MM.1S (cell line): ENCODE data around the gene ENTPD6.

Experiments used
- DNase-seq: peaks from one replicate; pipeline ENCODE4 v3.0.0-alpha.2; 2015
- H2AFZ ChIP-seq: fragments of 300-600 bp; sonication (generic); 2 replicates; pipeline ENCODE4 v1.6.0; 2016; ENCODE audit warnings: antibody characterized with exemption, low read length
- H3F3A ChIP-seq: fragments of 300-600 bp; sonication (generic); 2 replicates; pipeline ENCODE4 v1.6.1; 2016; ENCODE audit warnings: mild to moderate bottlenecking, antibody characterized with exemption, low read length, moderate library complexity, mixed read lengths; ENCODE audit not compliant: insufficient read depth
- H3K27ac ChIP-seq: fragments of 300-600 bp; sonication (generic); 2 replicates; pipeline ENCODE4 v1.5.1; 2016; ENCODE audit warnings: mild to moderate bottlenecking, low read length
- H3K27me3 ChIP-seq: fragments of 300-600 bp; sonication (generic); replicated peaks from 2 replicates; pipeline ENCODE4 v1.6.0; 2016; ENCODE audit warnings: low read length; ENCODE audit not compliant: insufficient read depth
- H3K36me3 ChIP-seq: fragments of 300-600 bp; sonication (generic); replicated peaks from 2 replicates; pipeline ENCODE4 v1.6.1; 2016; ENCODE audit warnings: mild to moderate bottlenecking, low read length, mixed read lengths; ENCODE audit not compliant: insufficient read depth
- H3K4me1 ChIP-seq: fragments of 300-600 bp; sonication (generic); 2 replicates; pipeline ENCODE4 v1.6.1; 2016; ENCODE audit warnings: low read length, mixed read lengths
- H3K4me2 ChIP-seq: fragments of 300-600 bp; sonication (generic); 2 replicates; pipeline ENCODE4 v1.6.0; 2016; ENCODE audit warnings: low read depth, low read length
- H3K4me3 ChIP-seq: fragments of 300-600 bp; sonication (generic); 2 replicates; pipeline ENCODE4 v1.5.1; 2016; ENCODE audit warnings: low read length, mixed read lengths
- H3K79me2 ChIP-seq: fragments of 300-600 bp; sonication (generic); 2 replicates; pipeline ENCODE4 v1.6.1; 2016; ENCODE audit warnings: mixed run types, low read length, mixed read lengths
- H3K9ac ChIP-seq: fragments of 300-600 bp; sonication (generic); 2 replicates; pipeline ENCODE4 v1.6.1; 2016; ENCODE audit warnings: low read length, mixed read lengths
- H3K9me2 ChIP-seq: fragments of 300-600 bp; sonication (generic); replicated peaks from 2 replicates; pipeline ENCODE4 v1.6.1; 2016; ENCODE audit warnings: mild to moderate bottlenecking, low read length, mixed read lengths; ENCODE audit not compliant: insufficient read depth
- H3K9me3 ChIP-seq: fragments of 300-600 bp; sonication (generic); replicated peaks from 2 replicates; pipeline ENCODE4 v1.6.1; 2016; ENCODE audit warnings: mild to moderate bottlenecking, low read length, mixed read lengths; ENCODE audit not compliant: insufficient read depth
- H4K20me1 ChIP-seq: fragments of 300-600 bp; sonication (generic); 2 replicates; pipeline ENCODE4 v1.6.1; 2016; ENCODE audit warnings: mild to moderate bottlenecking, low read length, moderate library complexity, mixed read lengths; ENCODE audit not compliant: insufficient read depth
- EZH2 ChIP-seq: fragments of 300-600 bp; sonication (generic); optimal IDR thresholded peaks from 2 replicates; pipeline ENCODE3; 2017; ENCODE audit warnings: low read depth, mild to moderate bottlenecking, antibody characterized with exemption, low read length, mixed read lengths
- EZH2phosphoT487 ChIP-seq: fragments of 300-600 bp; sonication (generic); IDR thresholded peaks from 2 replicates; pipeline ENCODE4 v1.6.1; 2018; ENCODE audit warnings: antibody characterized with exemption, low read length
- TF ChIP-seq, protein P1 (sequence below): fragments of 300-600 bp; sonication (generic); IDR thresholded peaks from 2 replicates; pipeline ENCODE4 v1.5.1; 2016; ENCODE audit warnings: antibody characterized with exemption, low read length, mixed read lengths

Gene ENTPD6

DNA sequence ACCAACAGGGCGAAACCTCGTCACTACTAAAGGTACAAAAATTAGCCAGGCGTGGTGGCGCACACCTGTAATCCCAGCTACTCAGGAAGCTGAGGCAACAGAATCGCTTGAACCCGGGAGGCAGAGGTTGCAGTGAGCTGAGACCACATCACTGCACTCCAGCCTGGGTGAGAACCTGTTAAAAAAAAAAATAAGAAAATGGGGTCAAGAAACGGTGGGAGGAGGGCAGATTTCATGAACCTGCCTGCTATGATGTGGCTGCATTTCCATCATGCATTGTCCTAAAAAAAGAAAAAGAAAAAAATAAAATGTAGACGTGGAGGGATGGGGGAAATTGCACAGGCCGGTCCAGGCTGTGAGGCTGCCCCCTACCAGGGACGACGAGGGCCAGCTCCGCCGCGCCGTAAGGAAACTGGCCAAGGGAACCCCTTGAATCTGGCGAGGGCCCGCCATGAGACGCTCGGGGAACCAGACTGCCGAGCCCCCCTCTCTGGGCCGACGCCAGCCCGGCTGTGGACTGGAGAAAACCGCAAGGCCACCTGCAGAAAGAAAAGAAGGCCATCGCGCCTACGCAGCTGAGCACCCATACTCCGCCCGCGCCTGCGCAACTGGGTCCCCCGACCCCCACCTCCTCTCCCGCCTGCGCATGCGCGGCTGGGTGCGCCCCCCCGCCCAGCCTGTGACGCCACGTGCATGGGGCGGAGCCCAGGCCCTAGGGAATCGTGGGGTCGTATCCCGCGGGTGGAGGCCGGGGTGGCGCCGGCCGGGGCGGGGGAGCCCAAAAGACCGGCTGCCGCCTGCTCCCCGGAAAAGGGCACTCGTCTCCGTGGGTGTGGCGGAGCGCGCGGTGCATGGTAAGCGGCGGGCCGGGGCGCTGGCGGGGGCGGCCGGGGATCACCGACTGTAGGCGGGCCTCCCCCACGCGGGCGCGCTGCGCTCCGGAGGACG is at the start of gene ENTPD6:
TSS of gene ENTPD6 (plus strand) at position 699 of the 948 bp plus-strand sequence. CDS start 10,825 bp downstream, outside the sequence.
- no peaks in the 10 kb centered on the region for H3K9me2 ChIP-seq
- H3K9ac ChIP-seq = peak within 1 kb of the TSS; percentile 91
- peak within 1 kb of the TSS; percentile 84 for H2AFZ ChIP-seq
- TF ChIP-seq EZH2phosphoT487 (no peak), EZH2 (no peak)
- TF ChIP-seq, protein P1, sequence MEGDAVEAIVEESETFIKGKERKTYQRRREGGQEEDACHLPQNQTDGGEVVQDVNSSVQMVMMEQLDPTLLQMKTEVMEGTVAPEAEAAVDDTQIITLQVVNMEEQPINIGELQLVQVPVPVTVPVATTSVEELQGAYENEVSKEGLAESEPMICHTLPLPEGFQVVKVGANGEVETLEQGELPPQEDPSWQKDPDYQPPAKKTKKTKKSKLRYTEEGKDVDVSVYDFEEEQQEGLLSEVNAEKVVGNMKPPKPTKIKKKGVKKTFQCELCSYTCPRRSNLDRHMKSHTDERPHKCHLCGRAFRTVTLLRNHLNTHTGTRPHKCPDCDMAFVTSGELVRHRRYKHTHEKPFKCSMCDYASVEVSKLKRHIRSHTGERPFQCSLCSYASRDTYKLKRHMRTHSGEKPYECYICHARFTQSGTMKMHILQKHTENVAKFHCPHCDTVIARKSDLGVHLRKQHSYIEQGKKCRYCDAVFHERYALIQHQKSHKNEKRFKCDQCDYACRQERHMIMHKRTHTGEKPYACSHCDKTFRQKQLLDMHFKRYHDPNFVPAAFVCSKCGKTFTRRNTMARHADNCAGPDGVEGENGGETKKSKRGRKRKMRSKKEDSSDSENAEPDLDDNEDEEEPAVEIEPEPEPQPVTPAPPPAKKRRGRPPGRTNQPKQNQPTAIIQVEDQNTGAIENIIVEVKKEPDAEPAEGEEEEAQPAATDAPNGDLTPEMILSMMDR = no peak
- no peaks in the 10 kb centered on the region for H4K20me1 ChIP-seq
- H3K36me3 ChIP-seq = no peaks in the 10 kb centered on the region
- H3K4me2 ChIP-seq = peak within 1 kb of the TSS; percentile 93
- H3K27me3 ChIP-seq = no peaks in the 10 kb centered on the region
- peaks cover 48% of the 10 kb centered on the region for H3K79me2 ChIP-seq
- H3F3A ChIP-seq = peaks cover 19% of the 10 kb centered on the region
- peak within 1 kb of the TSS; percentile 90 for H3K4me3 ChIP-seq
- H3K9me3 ChIP-seq = no peaks in the 10 kb centered on the region
- peak within 1 kb of the TSS; percentile 82 for H3K27ac ChIP-seq
- DNase-seq = peak; percentile 96
- peaks cover 10% of the 10 kb centered on the region for H3K4me1 ChIP-seq

DNA sequence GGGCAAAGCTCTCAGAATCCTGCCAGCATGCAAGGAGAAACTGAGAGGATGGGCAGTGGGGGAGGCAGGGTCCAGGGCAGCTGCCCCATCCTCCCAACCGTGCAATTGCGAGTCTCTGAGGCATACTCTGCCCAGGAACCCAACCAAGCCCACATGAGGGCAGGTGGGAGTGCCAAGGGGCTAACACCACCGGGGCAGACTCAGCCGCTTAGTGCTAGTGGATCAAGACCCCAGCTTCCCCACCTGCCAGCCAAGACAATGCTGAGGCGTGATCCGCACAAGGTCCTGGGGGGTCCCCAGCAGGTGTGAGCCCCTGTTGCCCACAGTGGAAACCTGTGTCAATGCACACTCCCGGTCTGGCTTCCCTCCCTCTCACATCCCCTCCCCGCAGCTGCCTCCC is 48.5 kb upstream of the ENTPD6 start:
- TF ChIP-seq, protein P1 = no peak
- TF ChIP-seq EZH2phosphoT487 (no peak), EZH2 (no peak)

DNA sequence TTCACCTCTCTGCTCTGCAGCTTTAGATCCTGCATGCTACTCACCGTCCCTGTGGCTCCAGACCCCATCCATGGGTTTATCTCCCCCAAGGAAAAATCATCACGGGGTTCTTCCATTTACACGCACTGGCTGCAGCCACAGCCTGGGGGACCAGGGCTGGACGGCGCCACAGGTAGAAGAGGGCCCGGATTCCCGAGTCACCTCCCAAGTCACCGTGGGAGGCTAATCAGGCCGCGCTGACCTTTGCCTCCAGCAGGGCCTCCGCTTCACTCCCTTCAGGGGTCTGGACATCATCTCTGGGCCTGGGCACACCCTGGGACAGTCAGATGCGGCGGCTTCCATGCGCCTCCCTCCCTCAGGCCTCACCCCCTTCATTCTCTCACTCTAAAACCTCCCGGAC is 47.8 kb upstream of the ENTPD6 start:
- Histone ChIP-seq H3K4me1 (no peaks in the 10 kb centered on the region), H3F3A (no peaks in the 10 kb centered on the region), H3K36me3 (no peaks in the 10 kb centered on the region), H3K9me2 (no peaks in the 10 kb centered on the region), H3K9me3 (no peaks in the 10 kb centered on the region), H3K27me3 (no peaks in the 10 kb centered on the region), H3K79me2 (no peaks in the 10 kb centered on the region), H3K4me2 (no peak overlapping the region), H3K27ac (no peak overlapping the region), H3K9ac (no peak overlapping the region), H2AFZ (no peak overlapping the region), H3K4me3 (no peak overlapping the region), H4K20me1 (no peaks in the 10 kb centered on the region)
- DNase-seq = no peak
- TF ChIP-seq, protein P1 = no peak
- no peak for TF ChIP-seq EZH2
- TF ChIP-seq EZH2phosphoT487 = no peak

More for the DNA sequence above, 48.5 kb upstream of the ENTPD6 start:
- no peak overlapping the region for H3K27ac ChIP-seq
- H3F3A ChIP-seq = no peaks in the 10 kb centered on the region
- no peak overlapping the region for H3K4me2 ChIP-seq
- H3K9me3 ChIP-seq = no peaks in the 10 kb centered on the region
- no peaks in the 10 kb centered on the region for H3K79me2 ChIP-seq
- H3K27me3 ChIP-seq = no peaks in the 10 kb centered on the region
- no peak for DNase-seq
- H2AFZ ChIP-seq = no peak overlapping the region
- no peaks in the 10 kb centered on the region for H3K4me1 ChIP-seq
- H3K4me3 ChIP-seq = no peak overlapping the region
- H3K36me3 ChIP-seq = no peaks in the 10 kb centered on the region
- H4K20me1 ChIP-seq = no peaks in the 10 kb centered on the region
- no peaks in the 10 kb centered on the region for H3K9me2 ChIP-seq
- H3K9ac ChIP-seq = no peak overlapping the region
